Measurements from ENCODE around the gene TGFB1I1. TPM values are rescaled to one million over a fixed set of nuclear protein-coding genes. Genes with fewer than 3 reads are reported as not detected.

TGFB1I1 gene
- total and polyA plus RNA-seq, 2 of the 13 experiments (the other 11 are each of a cell fraction or from before 2014, with no cell fraction given): 0.80 to 2.9 TPM

GRCh38 chr16:31507929-31508705, 36.2 kb downstream of the TGFB1I1 start, which contains the start of gene RUSF1 (continued):
- TF ChIP-seq STAT5B (CRISPR knock-in tag; IDR thresholded peaks at IDR 0.05): peak; percentile 96
- TF ChIP-seq DNMT1 (CRISPR knock-in tag; IDR thresholded peaks at IDR 0.05): peak; percentile 93; the same call in 1 of the 2 replicates
- TF ChIP-seq PHB2 (IDR thresholded peaks at IDR 0.05; ENCODE audit: partially characterized antibody): no peak
- TF ChIP-seq LBX2 (CRISPR knock-in tag; IDR thresholded peaks at IDR 0.05; ENCODE audit: borderline replicate concordance): no peak
- peak; percentile 44 for TF ChIP-seq PHF5A (CRISPR knock-in tag; IDR thresholded peaks at IDR 0.05; ENCODE audit: low read depth, unreplicated experiment)
- no peak for TF ChIP-seq SRF (IDR thresholded peaks at IDR 0.05; ENCODE audit: low read depth, low read length)
- no peak for TF ChIP-seq NFE2L2 (IDR thresholded peaks at IDR 0.05; ENCODE audit: low read length)
- TF ChIP-seq NFIC (IDR thresholded peaks at IDR 0.05; ENCODE audit: low read length): no peak
- TF ChIP-seq SIN3A (IDR thresholded peaks at IDR 0.05; ENCODE audit: borderline replicate concordance, low read depth, low read length): peak; percentile 85
- peak; percentile 92 for TF ChIP-seq ZBTB25 (CRISPR knock-in tag; IDR thresholded peaks at IDR 0.05)
- TF ChIP-seq PLSCR1 (CRISPR knock-in tag; IDR thresholded peaks at IDR 0.05; ENCODE audit: borderline replicate concordance): no peak
- TF ChIP-seq NFYC (CRISPR knock-in tag; IDR thresholded peaks at IDR 0.05): peak; percentile 52
- peak; percentile 48 for TF ChIP-seq SP2 (CRISPR knock-in tag; IDR thresholded peaks at IDR 0.05)
- TF ChIP-seq ZFP62 (CRISPR knock-in tag; IDR thresholded peaks at IDR 0.05): no peak
- 0 out of 2 replicates have a peak, but pooled peaks have one; percentile 46 for TF ChIP-seq ZNF33A (CRISPR knock-in tag; IDR thresholded peaks at IDR 0.05; ENCODE audit: borderline replicate concordance)
- TF ChIP-seq STAT6 (CRISPR knock-in tag; IDR thresholded peaks at IDR 0.05; ENCODE audit: borderline replicate concordance): peak; percentile 93
- peak; percentile 39; the same call in 1 of the 2 replicates for TF ChIP-seq PRMT3 (CRISPR knock-in tag; IDR thresholded peaks at IDR 0.05; ENCODE audit: borderline replicate concordance, low read depth)
- 0 out of 2 replicates have a peak, but pooled peaks have one; percentile 72 for TF ChIP-seq ZNF589 (CRISPR knock-in tag; conservative IDR thresholded peaks at IDR 0.05)
- TF ChIP-seq ZNF451 (CRISPR knock-in tag; IDR thresholded peaks at IDR 0.05): peak; percentile 88; the same call in 1 of the 2 replicates
- peak; percentile 46; the same call in 1 of the 2 replicates for TF ChIP-seq HNF4G (IDR thresholded peaks at IDR 0.05; ENCODE audit: borderline replicate concordance, low read depth, low read length)
- TF ChIP-seq HNF4G (CRISPR knock-in tag; IDR thresholded peaks at IDR 0.05; ENCODE audit: borderline replicate concordance, low read depth): peak; percentile 68; the same call in 1 of the 2 replicates
- no peak for TF ChIP-seq SRY (CRISPR knock-in tag; IDR thresholded peaks at IDR 0.05)
- 0 out of 2 replicates have a peak, but pooled peaks have one; percentile 20 for TF ChIP-seq HMG20B (CRISPR knock-in tag; conservative IDR thresholded peaks at IDR 0.05)
- peak; percentile 66 for TF ChIP-seq FOSL2 (CRISPR knock-in tag; IDR thresholded peaks at IDR 0.05)
- TF ChIP-seq HOXA3 (CRISPR knock-in tag; IDR thresholded peaks at IDR 0.05): peak; percentile 95
- TF ChIP-seq HOXA7 (CRISPR knock-in tag; IDR thresholded peaks at IDR 0.05): no peak
- peak; percentile 91 to 96 for TF ChIP-seq POLR2A (IDR thresholded peaks at IDR 0.05; ENCODE audit: insufficient read depth in 1 of 2, low read depth in 2 of 2, low read length in 2 of 2)
